Measurements from ENCODE around the gene TULP3.
A peak's percentile ranks its signal among the peaks of the same experiment; 100 is the strongest.

Gene TULP3

DNA sequence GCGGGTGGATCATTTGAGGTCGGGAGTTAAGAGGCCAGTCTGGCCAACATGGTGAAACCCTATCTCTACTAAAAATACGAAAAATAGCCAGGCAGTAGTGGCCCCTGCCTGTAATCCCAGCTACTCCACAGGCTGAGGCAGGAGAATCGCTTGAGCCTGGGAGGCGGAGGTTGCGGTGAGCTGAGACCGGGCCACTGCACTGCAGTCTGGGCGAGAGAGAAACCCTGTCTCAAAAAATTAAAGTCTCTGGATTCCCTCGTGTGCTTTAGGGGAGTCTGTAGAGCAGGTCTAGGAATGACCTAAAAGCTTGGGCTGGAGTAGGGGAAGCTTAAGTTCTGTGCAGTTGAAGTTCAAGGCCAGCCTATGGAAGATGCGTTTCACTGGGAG lies 697 bp upstream of the TULP3 start:
- TF ChIP-seq, protein P1, sequence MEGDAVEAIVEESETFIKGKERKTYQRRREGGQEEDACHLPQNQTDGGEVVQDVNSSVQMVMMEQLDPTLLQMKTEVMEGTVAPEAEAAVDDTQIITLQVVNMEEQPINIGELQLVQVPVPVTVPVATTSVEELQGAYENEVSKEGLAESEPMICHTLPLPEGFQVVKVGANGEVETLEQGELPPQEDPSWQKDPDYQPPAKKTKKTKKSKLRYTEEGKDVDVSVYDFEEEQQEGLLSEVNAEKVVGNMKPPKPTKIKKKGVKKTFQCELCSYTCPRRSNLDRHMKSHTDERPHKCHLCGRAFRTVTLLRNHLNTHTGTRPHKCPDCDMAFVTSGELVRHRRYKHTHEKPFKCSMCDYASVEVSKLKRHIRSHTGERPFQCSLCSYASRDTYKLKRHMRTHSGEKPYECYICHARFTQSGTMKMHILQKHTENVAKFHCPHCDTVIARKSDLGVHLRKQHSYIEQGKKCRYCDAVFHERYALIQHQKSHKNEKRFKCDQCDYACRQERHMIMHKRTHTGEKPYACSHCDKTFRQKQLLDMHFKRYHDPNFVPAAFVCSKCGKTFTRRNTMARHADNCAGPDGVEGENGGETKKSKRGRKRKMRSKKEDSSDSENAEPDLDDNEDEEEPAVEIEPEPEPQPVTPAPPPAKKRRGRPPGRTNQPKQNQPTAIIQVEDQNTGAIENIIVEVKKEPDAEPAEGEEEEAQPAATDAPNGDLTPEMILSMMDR (IDR thresholded peaks at IDR 0.05; ENCODE audit: low read depth, low read length) = no peak
- in situ Hi-C loops (cut with HindIII; ENCODE audit: low sequenced_read_pairs) = no loop called here
- no peak for DNase-seq (ENCODE audit: low read depth, low spot score)
- peak overlapping the region; percentile 96 for H3K4me3 ChIP-seq (ENCODE audit: low read depth, low read length)

DNA sequence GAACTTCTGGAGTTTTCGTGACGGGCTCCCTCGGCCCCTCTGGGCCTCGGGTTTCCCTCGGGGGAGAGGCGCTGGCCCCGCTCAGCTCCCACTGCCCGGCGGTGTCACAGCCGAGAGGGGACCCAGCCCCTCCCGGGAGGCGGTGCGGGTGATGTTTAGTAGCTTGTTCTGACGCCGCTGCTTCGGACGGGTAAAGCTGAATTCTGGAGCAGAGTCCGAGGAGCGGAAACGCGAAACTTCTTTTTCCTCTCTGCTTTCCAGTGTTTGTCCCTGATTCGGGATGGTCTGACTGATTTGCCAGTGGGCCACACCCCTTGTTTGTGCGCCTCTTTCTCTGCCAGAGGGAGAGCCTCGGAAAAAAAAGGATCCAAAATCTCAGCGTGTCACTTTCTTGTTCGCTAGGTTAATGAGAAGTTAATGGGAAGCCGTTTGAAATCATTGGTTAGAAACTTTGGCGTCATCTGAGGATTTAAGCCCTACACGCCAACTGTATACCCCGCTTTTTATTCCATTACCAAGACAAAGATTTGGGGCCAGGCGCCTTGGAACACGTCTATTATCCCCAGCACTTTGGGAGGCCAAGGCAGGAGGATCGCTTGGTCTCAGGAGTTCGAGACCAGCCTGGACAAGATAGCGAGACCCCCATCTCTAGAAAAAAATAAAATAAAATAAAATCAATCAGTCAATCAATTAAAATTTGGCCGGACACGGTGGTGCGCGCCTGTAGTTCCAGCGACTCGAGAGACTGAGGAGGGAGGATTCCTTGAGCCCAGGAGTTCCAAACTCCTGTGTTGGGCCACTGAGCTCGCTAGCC lies 756 bp downstream of the TULP3 start:
- in situ Hi-C loops (cut with HindIII; ENCODE audit: low sequenced_read_pairs) = no loop called here
- peak; percentile 62 for DNase-seq (ENCODE audit: low read depth, low spot score)
- TF ChIP-seq, protein P1 (IDR thresholded peaks at IDR 0.05; ENCODE audit: low read depth, low read length) = no peak
- peak overlapping the region; percentile 96 for H3K4me3 ChIP-seq (ENCODE audit: low read depth, low read length)

DNA sequence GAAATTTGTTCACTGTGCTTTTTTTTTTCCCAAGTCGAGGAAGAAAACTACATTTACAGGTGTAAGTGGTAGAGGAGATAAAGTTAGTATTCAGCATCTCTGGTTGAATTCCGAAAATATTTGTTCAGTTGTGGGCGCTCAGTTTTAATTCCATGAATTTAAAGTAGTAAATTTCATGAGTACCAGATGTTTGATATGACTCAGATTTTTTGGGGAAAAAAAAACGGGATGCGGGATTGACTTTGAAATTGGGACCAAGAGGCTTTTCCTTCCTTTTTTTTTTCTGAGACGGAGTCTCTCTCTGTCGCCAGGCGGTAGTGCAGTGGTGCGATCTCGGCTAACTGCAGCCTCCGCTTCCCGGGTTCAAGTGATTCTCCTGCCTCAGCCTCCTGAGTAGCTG lies 1.6 kb downstream of the TULP3 start:
- TF ChIP-seq, protein P1 (IDR thresholded peaks at IDR 0.05; ENCODE audit: low read depth, low read length) = no peak
- in situ Hi-C loops (cut with HindIII; ENCODE audit: low sequenced_read_pairs) = no loop called here
- peak overlapping the region; percentile 96 for H3K4me3 ChIP-seq (ENCODE audit: low read depth, low read length)
- no peak for DNase-seq (ENCODE audit: low read depth, low spot score)

DNA sequence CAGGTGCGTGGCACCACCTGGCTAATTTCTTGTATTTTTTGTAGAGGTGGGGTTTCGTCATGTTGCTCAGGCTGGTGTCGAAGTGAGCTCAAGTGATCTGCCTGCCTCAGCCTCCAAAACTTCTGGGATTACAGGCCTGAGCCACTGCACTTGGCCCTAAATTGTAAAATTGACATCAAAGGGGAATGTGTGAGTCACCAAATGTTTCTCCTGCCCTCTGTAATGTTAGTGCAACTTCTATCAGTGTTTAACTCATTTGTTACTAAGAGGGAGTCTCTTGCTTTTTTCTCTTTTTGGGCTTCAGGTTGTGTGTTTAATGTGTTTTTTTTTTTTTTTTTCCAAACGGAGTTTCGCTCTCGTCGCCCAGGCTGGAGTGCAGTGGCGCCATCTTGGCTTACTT lies 2.3 kb downstream of the TULP3 start:
- no peak overlapping the region for H3K4me3 ChIP-seq (ENCODE audit: low read depth, low read length)
- peak; percentile 86 for DNase-seq (ENCODE audit: low read depth, low spot score)
- in situ Hi-C loops (cut with HindIII; ENCODE audit: low sequenced_read_pairs) = no loop called here

DNA sequence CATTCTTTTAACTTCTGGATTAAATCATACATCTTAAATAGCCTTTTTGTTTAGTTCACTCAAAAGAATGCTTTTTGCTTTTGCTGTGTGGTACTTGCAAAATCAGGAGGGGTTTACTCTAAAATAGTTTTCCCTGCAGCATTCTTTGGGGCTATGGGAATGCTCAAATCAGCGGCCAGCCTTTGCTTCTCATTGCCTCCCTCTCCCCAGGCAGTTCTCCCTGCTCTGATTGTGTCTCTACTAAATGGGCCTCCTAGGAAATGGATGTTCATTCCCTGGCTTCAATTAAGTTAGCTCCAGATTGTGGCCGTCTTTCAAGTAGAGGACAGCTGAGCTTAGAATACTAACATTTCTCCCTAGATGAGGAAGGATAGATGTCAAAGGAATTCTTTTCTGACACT lies 4.4 kb downstream of the TULP3 start:
- no peak overlapping the region for H3K4me3 ChIP-seq (ENCODE audit: low read depth, low read length)
- TF ChIP-seq, protein P1 (IDR thresholded peaks at IDR 0.05; ENCODE audit: low read depth, low read length) = no peak
- in situ Hi-C loops (cut with HindIII; ENCODE audit: low sequenced_read_pairs) = no loop called here
- DNase-seq (ENCODE audit: low read depth, low spot score) = no peak

More for the DNA sequence above, 2.3 kb downstream of the TULP3 start:
- TF ChIP-seq, protein P1 (IDR thresholded peaks at IDR 0.05; ENCODE audit: low read depth, low read length) = no peak

- TF ChIP-seq, protein P1 (IDR thresholded peaks at IDR 0.05; ENCODE audit: low read depth, low read length) = no peak
- DNase-seq (ENCODE audit: low read depth, low spot score) = no peak
- in situ Hi-C loops (cut with HindIII; ENCODE audit: low sequenced_read_pairs) = no loop called here
- no peak overlapping the region for H3K4me3 ChIP-seq (ENCODE audit: low read depth, low read length)
Measured at GRCh38 chr12:2895511-2895910, 4.8 kb downstream of the TULP3 start.

Measured in astrocyte of the spinal cord (primary cell).